Kidney tubule cell (primary cell): ENCODE results near the gene IL36B.
A peak's percentile ranks its signal among the peaks of the same experiment; 100 is the strongest.

ENCODE experiments used
- DNase-seq: peaks from one replicate; pipeline ENCODE4 v3.0.0-alpha.2; 2018; ENCODE audit warnings: low spot score

Gene IL36B

GRCh38 chr2:113053666-113054065 lies 999 bp upstream of the IL36B start:
- no peak for DNase-seq

GRCh38 chr2:113050921-113051895 lies 1.5 kb downstream of the IL36B start:
- DNase-seq, result no peak

GRCh38 chr2:113046465-113046864 lies 6.2 kb downstream of the IL36B start:
- no peak for DNase-seq

GRCh38 chr2:113041871-113042270 lies 10.8 kb downstream of the IL36B start:
- peak; percentile 19 for DNase-seq

GRCh38 chr2:113039719-113040118 lies 12.9 kb downstream of the IL36B start:
- DNase-seq, result no peak

- DNase-seq, result no peak
Observed at GRCh38 chr2:113039158-113039557, 13.5 kb downstream of the IL36B start.

- no peak for DNase-seq
Observed at GRCh38 chr2:113038291-113038690, 14.4 kb downstream of the IL36B start.

- DNase-seq, result peak; percentile 2
Observed at GRCh38 chr2:113036763-113037162, 15.9 kb downstream of the IL36B start.

GRCh38 chr2:113034016-113034415 lies 18.7 kb downstream of the IL36B start:
- no peak for DNase-seq

GRCh38 chr2:113032737-113033136 lies 19.9 kb downstream of the IL36B start:
- no peak for DNase-seq

- no peak for DNase-seq
Observed at GRCh38 chr2:113028112-113028511, 24.6 kb downstream of the IL36B start.

GRCh38 chr2:113027691-113028090 lies 25.0 kb downstream of the IL36B start:
- DNase-seq, result no peak

- DNase-seq, result no peak
Observed at GRCh38 chr2:113025737-113026136, 26.9 kb downstream of the IL36B start.

GRCh38 chr2:113024764-113025163 lies 27.9 kb downstream of the IL36B start:
- DNase-seq, result no peak

- DNase-seq, result no peak
Observed at GRCh38 chr2:113021312-113021711, 31.4 kb downstream of the IL36B start.

GRCh38 chr2:113018509-113018908 lies 34.2 kb downstream of the IL36B start:
- no peak for DNase-seq

- DNase-seq, result peak; percentile 25
Observed at GRCh38 chr2:113015655-113016054, 37.0 kb downstream of the IL36B start.

- DNase-seq, result no peak
Observed at GRCh38 chr2:113015042-113015441, 37.6 kb downstream of the IL36B start.

GRCh38 chr2:113014067-113014466 lies 38.6 kb downstream of the IL36B start:
- DNase-seq, result no peak

- no peak for DNase-seq
Observed at GRCh38 chr2:113013336-113013661, 39.4 kb downstream of the IL36B start.

- peak; percentile 39 for DNase-seq
Observed at GRCh38 chr2:113012436-113013335, 40.0 kb downstream of the IL36B start.

- no peak for DNase-seq
Observed at GRCh38 chr2:113011108-113011507, 41.6 kb downstream of the IL36B start.

GRCh38 chr2:113010088-113010487 lies 42.6 kb downstream of the IL36B start:
- no peak for DNase-seq
